PFSK-1 (cell line): ENCODE data around the gene ATRN.

Experiments used
- FOXP2 ChIP-seq: optimal IDR thresholded peaks from 2 replicates; pipeline ENCODE3; 2011; ENCODE audit warnings: borderline replicate concordance, control low read depth, inconsistent platforms; ENCODE audit not compliant: insufficient read depth; ENCODE audit errors: extremely low read length, extremely low read depth
- POLR2AphosphoS5 ChIP-seq: IDR thresholded peaks from 2 replicates; pipeline ENCODE4 v1.6.1; 2012; ENCODE audit warnings: low read depth, mild to moderate bottlenecking, control low read depth, low read length, moderate library complexity
- REST ChIP-seq, 2 experiments: IDR thresholded peaks; 2 replicates each; pipeline versions ENCODE4 v1.6.1 to v1.8.0; 2011 to 2012; ENCODE audit warnings: low read depth in 2 of 2, low read length in 2 of 2, control low read depth in 1 of 2, inconsistent platforms in 1 of 2, mild to moderate bottlenecking in 1 of 2, moderate library complexity in 1 of 2; ENCODE audit not compliant: insufficient read depth in 1 of 2
- SIN3A ChIP-seq: IDR thresholded peaks from 2 replicates; pipeline ENCODE4 v1.6.1; 2012; ENCODE audit warnings: mild to moderate bottlenecking, low read length, moderate library complexity, borderline replicate concordance; ENCODE audit not compliant: insufficient read depth
- TAF1 ChIP-seq: IDR thresholded peaks from 2 replicates; pipeline ENCODE4 v1.6.1; 2012; ENCODE audit warnings: low read length, control low read depth, borderline replicate concordance; ENCODE audit not compliant: insufficient read depth

ATRN gene

GRCh38 chr20:3647473-3647872, 176.7 kb downstream of the ATRN start:
- TF ChIP-seq SIN3A (no peak), POLR2AphosphoS5 (no peak), FOXP2 (no peak), TAF1 (no peak), REST (IDR thresholded peaks at IDR 0.05; ENCODE audit: insufficient read depth in 1 of 2, low read depth in 2 of 2, low read length in 2 of 2) (no peak)

- no peak for TF ChIP-seq TAF1
- TF ChIP-seq FOXP2: no peak
- TF ChIP-seq REST (IDR thresholded peaks at IDR 0.05; ENCODE audit: insufficient read depth in 1 of 2, low read depth in 2 of 2, low read length in 2 of 2): no peak
- TF ChIP-seq SIN3A: no peak
- TF ChIP-seq POLR2AphosphoS5: no peak
Observed at GRCh38 chr20:3648951-3649350, 178.1 kb downstream of the ATRN start.

- TF ChIP-seq SIN3A (no peak), REST (IDR thresholded peaks at IDR 0.05; ENCODE audit: insufficient read depth in 1 of 2, low read depth in 2 of 2, low read length in 2 of 2) (no peak), FOXP2 (no peak), TAF1 (no peak), POLR2AphosphoS5 (no peak)
Observed at GRCh38 chr20:3651204-3651962, 180.6 kb downstream of the ATRN start.

GRCh38 chr20:3652221-3652620, 181.4 kb downstream of the ATRN start:
- TF ChIP-seq REST (IDR thresholded peaks at IDR 0.05; ENCODE audit: insufficient read depth in 1 of 2, low read depth in 2 of 2, low read length in 2 of 2): no peak
- TF ChIP-seq FOXP2: no peak
- no peak for TF ChIP-seq SIN3A
- TF ChIP-seq POLR2AphosphoS5: no peak
- TF ChIP-seq TAF1: no peak
